Loucy (cell line): ENCODE results near the gene RNF149.
A peak's percentile ranks its signal among the peaks of the same experiment; 100 is the strongest.
"Not testable (repeated sequence)": the region's sequence is repeated elsewhere in the genome, so short reads cannot be mapped to it uniquely, and the experiment has no call there.

Experiments used
- H2AFZ ChIP-seq: fragments of 200-600 bp; sonication (generic); 2 replicates; pipeline ENCODE4 v1.6.0; 2016; ENCODE audit warnings: antibody characterized with exemption, mild to moderate bottlenecking, low read length, moderate library complexity
- H3F3A ChIP-seq: fragments of 200-600 bp; 2 replicates; pipeline ENCODE4 v1.6.0; 2016; ENCODE audit warnings: antibody characterized with exemption, low read depth, mild to moderate bottlenecking
- H3K27me3 ChIP-seq: fragments of 200-600 bp; sonication (generic); 2 replicates; pipeline ENCODE4 v1.6.1; 2014; ENCODE audit warnings: low read length, mild to moderate bottlenecking; ENCODE audit not compliant: insufficient read depth, poor library complexity, severe bottlenecking
- H3K36me3 ChIP-seq: fragments of 200-600 bp; sonication (generic); 2 replicates; pipeline ENCODE4 v1.6.1; 2016; ENCODE audit warnings: low read length; ENCODE audit not compliant: insufficient read depth
- H3K4me1 ChIP-seq: fragments of 200-600 bp; sonication (generic); 2 replicates; pipeline ENCODE4 v1.5.1; 2014; ENCODE audit warnings: low read length, mild to moderate bottlenecking; ENCODE audit not compliant: insufficient read depth, poor library complexity, severe bottlenecking
- H3K4me2 ChIP-seq: fragments of 200-600 bp; sonication (generic); 2 replicates; pipeline ENCODE4 v1.6.0; 2014; ENCODE audit warnings: antibody characterized with exemption, low read length, low read depth, mild to moderate bottlenecking; ENCODE audit not compliant: poor library complexity, severe bottlenecking
- H3K4me3 ChIP-seq: fragments of 200-600 bp; sonication (generic); 2 replicates; pipeline ENCODE4 v1.5.1; 2014; ENCODE audit warnings: low read length, mild to moderate bottlenecking, mixed read lengths; ENCODE audit not compliant: poor library complexity, severe bottlenecking
- H3K79me2 ChIP-seq: fragments of 200-600 bp; sonication (generic); 2 replicates; pipeline ENCODE4 v1.6.1; 2014; ENCODE audit warnings: low read length; ENCODE audit not compliant: insufficient read depth
- H3K9ac ChIP-seq: fragments of 200-600 bp; sonication (generic); 2 replicates; pipeline ENCODE4 v1.6.0; 2014; ENCODE audit warnings: mild to moderate bottlenecking, low read depth, low read length, moderate library complexity; ENCODE audit not compliant: poor library complexity, severe bottlenecking
- H3K9me2 ChIP-seq: fragments of 200-600 bp; sonication (generic); replicated peaks from 2 replicates; pipeline ENCODE4 v1.6.1; 2016; ENCODE audit warnings: low read depth, low read length, mixed read lengths
- H3K9me3 ChIP-seq: fragments of 200-600 bp; sonication (generic); 2 replicates; pipeline ENCODE4 v1.6.1; 2014; ENCODE audit warnings: mild to moderate bottlenecking, antibody characterized with exemption, low read length, low read depth; ENCODE audit not compliant: insufficient read depth
- H4K20me1 ChIP-seq: fragments of 200-600 bp; sonication (generic); 2 replicates; pipeline ENCODE4 v1.6.0; 2014; ENCODE audit warnings: antibody characterized with exemption, low read length, mild to moderate bottlenecking; ENCODE audit not compliant: insufficient read depth, poor library complexity, severe bottlenecking
- CTCF ChIP-seq: fragments of 200-600 bp; sonication (generic); conservative IDR thresholded peaks from 2 replicates; pipeline ENCODE4 v1.5.1; 2014; ENCODE audit warnings: mild to moderate bottlenecking, antibody characterized with exemption, low read length
- EZH2phosphoT487 ChIP-seq: fragments of 200-600 bp; IDR thresholded peaks from 2 replicates; pipeline ENCODE4 v1.6.1; 2018; ENCODE audit warnings: antibody characterized with exemption, mild to moderate bottlenecking, moderate library complexity, borderline replicate concordance

Gene RNF149

DNA sequence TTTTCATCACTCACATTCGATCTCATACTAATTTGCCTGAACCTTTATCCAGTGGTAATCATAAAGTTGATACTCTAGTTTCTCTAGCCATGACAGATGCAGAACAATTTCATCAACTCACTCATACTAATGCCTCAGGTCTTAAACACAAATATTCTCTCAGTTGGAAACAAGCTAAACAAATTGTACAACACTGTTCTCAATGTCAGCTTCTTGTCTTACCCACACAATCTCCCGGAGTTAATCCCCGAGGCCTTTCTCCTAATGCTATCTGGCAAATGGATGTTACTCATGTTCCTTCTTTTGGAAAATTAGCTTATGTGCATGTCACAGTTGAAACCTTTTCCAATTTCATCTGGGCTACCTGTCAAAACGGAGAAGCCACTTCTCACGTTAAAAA, 67.3 kb downstream of the RNF149 start:
- Histone ChIP-seq H3F3A (no peaks in the 10 kb centered on the region), H3K9me2 (no peaks in the 10 kb centered on the region), H3K27me3 (no peaks in the 10 kb centered on the region), H3K4me1 (no peaks in the 10 kb centered on the region), H3K36me3 (no peaks in the 10 kb centered on the region), H3K9me3 (no peaks in the 10 kb centered on the region), H4K20me1 (no peaks in the 10 kb centered on the region), H3K79me2 (no peaks in the 10 kb centered on the region), H3K4me3 (no peak overlapping the region), H3K9ac (no peak overlapping the region), H2AFZ (peak overlapping the region; percentile 47), H3K4me2 (no peak overlapping the region)
- no peak for TF ChIP-seq CTCF
- no peak for TF ChIP-seq EZH2phosphoT487

DNA sequence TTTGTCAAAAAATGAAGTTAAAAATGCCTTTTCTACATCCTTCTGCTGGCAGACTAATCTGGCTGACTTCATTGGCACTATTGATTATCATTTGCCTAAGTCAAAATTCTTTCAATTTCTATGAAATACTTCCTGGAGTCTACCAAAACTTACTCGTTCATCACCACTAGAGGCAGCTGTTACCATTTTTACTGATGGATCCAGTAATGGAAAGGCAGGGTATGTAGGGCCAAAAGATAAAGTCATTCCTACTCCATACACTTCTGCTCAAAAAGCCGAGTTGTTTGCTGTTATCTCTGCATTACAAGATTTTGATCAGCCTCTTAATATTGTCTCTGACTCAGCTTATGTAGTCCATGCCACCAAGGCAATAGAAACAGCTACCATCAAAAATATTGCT, 67.8 kb downstream of the RNF149 start:
- not testable (repeated sequence) for H3K9me3 ChIP-seq, H3K4me2 ChIP-seq, H3K27me3 ChIP-seq, H3K9me2 ChIP-seq, H3K4me3 ChIP-seq, H3F3A ChIP-seq, H4K20me1 ChIP-seq, H3K36me3 ChIP-seq, H3K79me2 ChIP-seq, H3K9ac ChIP-seq, H3K4me1 ChIP-seq
- peak overlapping the region; percentile 47 for H2AFZ ChIP-seq
- peak; percentile 65 for TF ChIP-seq CTCF

GRCh38 chr2:101239760-101240118, 68.8 kb downstream of the RNF149 start:
- H4K20me1 ChIP-seq, H3K79me2 ChIP-seq, H3K9me3 ChIP-seq, H3K36me3 ChIP-seq, H3K9me2 ChIP-seq, H3K4me1 ChIP-seq, H3K9ac ChIP-seq, H3F3A ChIP-seq, H3K4me3 ChIP-seq, H3K27me3 ChIP-seq, H3K4me2 ChIP-seq: not testable (repeated sequence)
- peak overlapping the region; percentile 47; the same call in 1 of the 2 replicates for H2AFZ ChIP-seq

GRCh38 chr2:101238930-101239759, 69.4 kb downstream of the RNF149 start:
- H3K9me3 ChIP-seq, result peaks cover 6% of the 10 kb centered on the region; the same call in 1 of the 2 replicates
- no peak overlapping the region for H3K4me2 ChIP-seq
- no peaks in the 10 kb centered on the region for H3K36me3 ChIP-seq
- H3K4me3 ChIP-seq, result no peak overlapping the region
- H4K20me1 ChIP-seq, result no peaks in the 10 kb centered on the region
- no peaks in the 10 kb centered on the region for H3K79me2 ChIP-seq
- H3K27me3 ChIP-seq, result no peaks in the 10 kb centered on the region
- TF ChIP-seq EZH2phosphoT487 (no peak), CTCF (no peak)
- H3F3A ChIP-seq, result no peaks in the 10 kb centered on the region
- H3K9me2 ChIP-seq, result no peaks in the 10 kb centered on the region
- no peak overlapping the region for H3K9ac ChIP-seq
- no peaks in the 10 kb centered on the region for H3K4me1 ChIP-seq
- peak overlapping the region; percentile 28; the same call in 1 of the 2 replicates for H2AFZ ChIP-seq

GRCh38 chr2:101237944-101238343, 70.6 kb downstream of the RNF149 start:
- H3K4me3 ChIP-seq, H3K9ac ChIP-seq, H3K27me3 ChIP-seq, H4K20me1 ChIP-seq, H3K9me3 ChIP-seq, H3K9me2 ChIP-seq, H3K4me2 ChIP-seq, H2AFZ ChIP-seq, H3K79me2 ChIP-seq, H3K4me1 ChIP-seq, H3K36me3 ChIP-seq, H3F3A ChIP-seq: not testable (repeated sequence)
